ENCODE measurements around the gene DCX. TPM values are rescaled to one million over a fixed set of nuclear protein-coding genes. Genes with fewer than 3 reads are reported as not detected.

Gene DCX
- polyA plus RNA-seq, 1 experiment = not detected

- no peaks in the 10 kb centered on the region for H3K9me3 ChIP-seq (ENCODE audit: control insufficient read depth, insufficient read depth, low read length)
- no peaks in the 10 kb centered on the region for H3K27me3 ChIP-seq (ENCODE audit: control insufficient read depth, insufficient read depth, low read length)
- DNase-seq (ENCODE audit: low read depth, low spot score) = no peak
- TF ChIP-seq CTCF (IDR thresholded peaks at IDR 0.05; ENCODE audit: low read depth, low read length) = no peak
- ChIA-PET POLR2A (no interaction called here), CTCF (no interaction called here)
- no peak overlapping the region for H3K27ac ChIP-seq (ENCODE audit: low read depth, low read length)
- H3K4me3 ChIP-seq (ENCODE audit: low read depth, low read length) = no peak overlapping the region
These were observed 17.4 kb downstream of the DCX start for GRCh38 chrX:111394569-111394968.

- Histone ChIP-seq H3K27me3 (ENCODE audit: control insufficient read depth, insufficient read depth, low read length) (no peaks in the 10 kb centered on the region), H3K9me3 (ENCODE audit: control insufficient read depth, insufficient read depth, low read length) (no peaks in the 10 kb centered on the region), H3K4me3 (ENCODE audit: low read depth, low read length) (no peak overlapping the region), H3K27ac (ENCODE audit: low read depth, low read length) (no peak overlapping the region)
- DNase-seq (ENCODE audit: low read depth, low spot score) = no peak
- no peak for TF ChIP-seq CTCF (IDR thresholded peaks at IDR 0.05; ENCODE audit: low read depth, low read length)
- ChIA-PET CTCF (no interaction called here), POLR2A (no interaction called here)
These were observed 24.4 kb downstream of the DCX start for GRCh38 chrX:111387470-111388070.

- POLR2A ChIA-PET = no interaction called here
- CTCF ChIA-PET = no interaction called here
- no peak for DNase-seq (ENCODE audit: low read depth, low spot score)
- no peak overlapping the region for H3K27ac ChIP-seq (ENCODE audit: low read depth, low read length)
- H3K27me3 ChIP-seq (ENCODE audit: control insufficient read depth, insufficient read depth, low read length) = no peaks in the 10 kb centered on the region
- H3K4me3 ChIP-seq (ENCODE audit: low read depth, low read length) = no peak overlapping the region
- TF ChIP-seq CTCF (IDR thresholded peaks at IDR 0.05; ENCODE audit: low read depth, low read length) = no peak
- no peaks in the 10 kb centered on the region for H3K9me3 ChIP-seq (ENCODE audit: control insufficient read depth, insufficient read depth, low read length)
These were observed 25.3 kb downstream of the DCX start for GRCh38 chrX:111386615-111387233.

- Histone ChIP-seq H3K9me3 (ENCODE audit: control insufficient read depth, insufficient read depth, low read length) (no peaks in the 10 kb centered on the region), H3K4me3 (ENCODE audit: low read depth, low read length) (no peak overlapping the region), H3K27me3 (ENCODE audit: control insufficient read depth, insufficient read depth, low read length) (no peaks in the 10 kb centered on the region), H3K27ac (ENCODE audit: low read depth, low read length) (no peak overlapping the region)
- DNase-seq (ENCODE audit: low read depth, low spot score) = no peak
- TF ChIP-seq CTCF (IDR thresholded peaks at IDR 0.05; ENCODE audit: low read depth, low read length) = no peak
- ChIA-PET CTCF (no interaction called here), POLR2A (no interaction called here)
These were observed 25.9 kb downstream of the DCX start for GRCh38 chrX:111386077-111386476.

- Histone ChIP-seq H3K9me3 (ENCODE audit: control insufficient read depth, insufficient read depth, low read length) (no peaks in the 10 kb centered on the region), H3K27me3 (ENCODE audit: control insufficient read depth, insufficient read depth, low read length) (no peaks in the 10 kb centered on the region), H3K4me3 (ENCODE audit: low read depth, low read length) (no peak overlapping the region), H3K27ac (ENCODE audit: low read depth, low read length) (no peak overlapping the region)
- no peak for TF ChIP-seq CTCF (IDR thresholded peaks at IDR 0.05; ENCODE audit: low read depth, low read length)
- ChIA-PET POLR2A (no interaction called here), CTCF (no interaction called here)
- DNase-seq (ENCODE audit: low read depth, low spot score) = no peak
These were observed 29.7 kb downstream of the DCX start for GRCh38 chrX:111382277-111382676.
